OCI-LY1 (cell line): ENCODE data around the gene FGF22.
A peak's percentile ranks its signal among the peaks of the same experiment; 100 is the strongest.

Source experiments
- H2AFZ ChIP-seq: fragments of 200-600 bp; sonication (generic), shearing (Covaris generic); 2 replicates; pipeline ENCODE4 v1.6.0; 2014; ENCODE audit warnings: antibody characterized with exemption, mild to moderate bottlenecking, low read length
- H3F3A ChIP-seq: fragments of 200-600 bp; sonication (generic), shearing (Covaris generic); 2 replicates; pipeline ENCODE4 v1.6.0; 2014; ENCODE audit warnings: mild to moderate bottlenecking, antibody characterized with exemption, low read length, moderate library complexity; ENCODE audit not compliant: insufficient read depth
- H3K27ac ChIP-seq: fragments of 200-600 bp; sonication (generic); 2 replicates; pipeline ENCODE4 v1.5.1; 2014; ENCODE audit warnings: low read length, mixed run types, mild to moderate bottlenecking, low read depth; ENCODE audit not compliant: poor library complexity, severe bottlenecking
- H3K27me3 ChIP-seq: fragments of 200-600 bp; sonication (generic); 2 replicates; pipeline ENCODE4 v1.6.0; 2014; ENCODE audit warnings: antibody characterized with exemption, mild to moderate bottlenecking, low read length, moderate library complexity; ENCODE audit not compliant: insufficient read depth
- H3K36me3 ChIP-seq: fragments of 200-600 bp; sonication (generic); 2 replicates; pipeline ENCODE4 v1.6.1; 2014; ENCODE audit warnings: mild to moderate bottlenecking, antibody characterized with exemption, low read length, moderate library complexity, mixed read lengths; ENCODE audit not compliant: insufficient read depth
- H3K4me1 ChIP-seq: fragments of 200-600 bp; sonication (generic); 2 replicates; pipeline ENCODE4 v1.5.1; 2014; ENCODE audit warnings: mild to moderate bottlenecking, low read length, moderate library complexity; ENCODE audit not compliant: insufficient read depth, severe bottlenecking
- H3K4me2 ChIP-seq: fragments of 200-600 bp; sonication (generic), shearing (Covaris generic); 2 replicates; pipeline ENCODE4 v1.6.1; 2014; ENCODE audit warnings: low read length
- H3K4me3 ChIP-seq: fragments of 200-600 bp; sonication (generic); 2 replicates; pipeline ENCODE4 v1.5.1; 2014; ENCODE audit warnings: low read length, low read depth, mild to moderate bottlenecking, mixed read lengths; ENCODE audit not compliant: poor library complexity, severe bottlenecking
- H3K79me2 ChIP-seq: fragments of 200-600 bp; shearing (Covaris generic); 2 replicates; pipeline ENCODE4 v1.6.1; 2016; ENCODE audit warnings: mixed run types, low read length, mixed read lengths; ENCODE audit not compliant: insufficient read depth
- H3K9ac ChIP-seq: fragments of 200-600 bp; sonication (generic), shearing (Covaris generic); 2 replicates; pipeline ENCODE4 v1.6.1; 2014; ENCODE audit warnings: mild to moderate bottlenecking, low read length, mixed read lengths
- H3K9me2 ChIP-seq: fragments of 200-600 bp; sonication (generic), shearing (Covaris generic); 2 replicates; pipeline ENCODE4 v1.6.1; 2014; ENCODE audit warnings: low read depth, mild to moderate bottlenecking, low read length, mixed read lengths
- H3K9me3 ChIP-seq: fragments of 200-600 bp; shearing (Covaris generic); 2 replicates; pipeline ENCODE4 v1.6.1; 2014; ENCODE audit warnings: low read length, mixed read lengths
- H4K20me1 ChIP-seq: fragments of 200-600 bp; sonication (generic), shearing (Covaris generic); 2 replicates; pipeline ENCODE4 v1.6.0; 2016; ENCODE audit warnings: mild to moderate bottlenecking, low read length; ENCODE audit not compliant: insufficient read depth
- EZH2 ChIP-seq: fragments of 200-600 bp; sonication (generic), shearing (Covaris generic); IDR thresholded peaks from 2 replicates; pipeline ENCODE4 v1.8.0; 2017; ENCODE audit warnings: borderline replicate concordance, mixed run types, mild to moderate bottlenecking, antibody characterized with exemption, low read length, moderate library complexity, mixed read lengths
- TF ChIP-seq, protein P1 (sequence below): fragments of 200-600 bp; sonication (generic), shearing (Covaris generic); IDR thresholded peaks from 2 replicates; pipeline ENCODE4 v1.5.1; 2017; ENCODE audit warnings: mild to moderate bottlenecking, antibody characterized with exemption, low read length, moderate library complexity, mixed read lengths

The FGF22 gene

DNA sequence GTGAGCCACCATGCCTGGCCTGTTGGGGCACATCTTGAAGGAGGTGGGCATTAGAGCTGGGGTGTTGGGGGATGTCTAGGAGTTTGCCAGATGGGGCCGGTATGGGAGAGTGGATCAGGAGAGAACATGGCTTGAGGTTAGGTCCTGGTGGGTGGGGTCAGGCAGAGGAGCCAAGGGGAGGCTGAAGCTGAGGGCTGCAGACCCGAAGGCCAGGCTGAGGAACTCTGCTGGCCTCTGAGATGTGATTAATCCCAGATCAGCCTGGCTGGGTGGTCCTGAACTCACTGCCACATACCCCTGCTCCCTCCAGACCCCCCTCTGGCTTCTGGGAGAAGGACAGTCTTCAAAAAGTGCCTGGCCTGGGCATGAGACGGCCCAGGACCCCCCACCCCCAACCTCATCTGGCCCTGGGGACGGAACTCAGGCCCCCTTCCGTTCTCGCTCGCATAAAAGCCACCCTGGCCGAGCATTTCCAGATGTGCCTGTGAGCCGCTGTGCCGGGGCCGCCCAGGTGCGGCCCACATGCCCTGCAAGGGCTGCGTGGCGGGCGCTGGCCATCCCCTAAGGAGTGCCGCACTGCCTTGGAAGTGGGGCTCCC, 39.2 kb downstream of the FGF22 start:
- Histone ChIP-seq H3K27me3 (peaks cover 4% of the 10 kb centered on the region; the same call in 1 of the 2 replicates), H3K9me2 (no peaks in the 10 kb centered on the region), H3K4me2 (peak overlapping the region; percentile 71), H3K4me3 (peak overlapping the region; percentile 88), H3K36me3 (no peaks in the 10 kb centered on the region), H3F3A (no peaks in the 10 kb centered on the region), H3K27ac (no peak overlapping the region), H3K9ac (no peak overlapping the region), H3K4me1 (peaks cover 6% of the 10 kb centered on the region), H2AFZ (no peak overlapping the region), H3K79me2 (no peaks in the 10 kb centered on the region), H4K20me1 (no peaks in the 10 kb centered on the region), H3K9me3 (no peaks in the 10 kb centered on the region)
- TF ChIP-seq EZH2, result no peak
- TF ChIP-seq, protein P1, sequence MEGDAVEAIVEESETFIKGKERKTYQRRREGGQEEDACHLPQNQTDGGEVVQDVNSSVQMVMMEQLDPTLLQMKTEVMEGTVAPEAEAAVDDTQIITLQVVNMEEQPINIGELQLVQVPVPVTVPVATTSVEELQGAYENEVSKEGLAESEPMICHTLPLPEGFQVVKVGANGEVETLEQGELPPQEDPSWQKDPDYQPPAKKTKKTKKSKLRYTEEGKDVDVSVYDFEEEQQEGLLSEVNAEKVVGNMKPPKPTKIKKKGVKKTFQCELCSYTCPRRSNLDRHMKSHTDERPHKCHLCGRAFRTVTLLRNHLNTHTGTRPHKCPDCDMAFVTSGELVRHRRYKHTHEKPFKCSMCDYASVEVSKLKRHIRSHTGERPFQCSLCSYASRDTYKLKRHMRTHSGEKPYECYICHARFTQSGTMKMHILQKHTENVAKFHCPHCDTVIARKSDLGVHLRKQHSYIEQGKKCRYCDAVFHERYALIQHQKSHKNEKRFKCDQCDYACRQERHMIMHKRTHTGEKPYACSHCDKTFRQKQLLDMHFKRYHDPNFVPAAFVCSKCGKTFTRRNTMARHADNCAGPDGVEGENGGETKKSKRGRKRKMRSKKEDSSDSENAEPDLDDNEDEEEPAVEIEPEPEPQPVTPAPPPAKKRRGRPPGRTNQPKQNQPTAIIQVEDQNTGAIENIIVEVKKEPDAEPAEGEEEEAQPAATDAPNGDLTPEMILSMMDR, result no peak

- Histone ChIP-seq H3K9ac (peak overlapping the region; percentile 95), H3K4me3 (peak overlapping the region; percentile 88), H4K20me1 (no peaks in the 10 kb centered on the region), H3F3A (no peaks in the 10 kb centered on the region), H3K36me3 (no peaks in the 10 kb centered on the region), H3K9me2 (no peaks in the 10 kb centered on the region), H3K4me2 (peak overlapping the region; percentile 71), H3K9me3 (no peaks in the 10 kb centered on the region), H3K4me1 (peaks cover 6% of the 10 kb centered on the region), H3K27ac (no peak overlapping the region), H2AFZ (no peak overlapping the region), H3K27me3 (peaks cover 4% of the 10 kb centered on the region; the same call in 1 of the 2 replicates), H3K79me2 (no peaks in the 10 kb centered on the region)
- TF ChIP-seq, protein P1, result no peak
- no peak for TF ChIP-seq EZH2
Measured at GRCh38 chr19:679418-680286, 40.0 kb downstream of the FGF22 start.

DNA sequence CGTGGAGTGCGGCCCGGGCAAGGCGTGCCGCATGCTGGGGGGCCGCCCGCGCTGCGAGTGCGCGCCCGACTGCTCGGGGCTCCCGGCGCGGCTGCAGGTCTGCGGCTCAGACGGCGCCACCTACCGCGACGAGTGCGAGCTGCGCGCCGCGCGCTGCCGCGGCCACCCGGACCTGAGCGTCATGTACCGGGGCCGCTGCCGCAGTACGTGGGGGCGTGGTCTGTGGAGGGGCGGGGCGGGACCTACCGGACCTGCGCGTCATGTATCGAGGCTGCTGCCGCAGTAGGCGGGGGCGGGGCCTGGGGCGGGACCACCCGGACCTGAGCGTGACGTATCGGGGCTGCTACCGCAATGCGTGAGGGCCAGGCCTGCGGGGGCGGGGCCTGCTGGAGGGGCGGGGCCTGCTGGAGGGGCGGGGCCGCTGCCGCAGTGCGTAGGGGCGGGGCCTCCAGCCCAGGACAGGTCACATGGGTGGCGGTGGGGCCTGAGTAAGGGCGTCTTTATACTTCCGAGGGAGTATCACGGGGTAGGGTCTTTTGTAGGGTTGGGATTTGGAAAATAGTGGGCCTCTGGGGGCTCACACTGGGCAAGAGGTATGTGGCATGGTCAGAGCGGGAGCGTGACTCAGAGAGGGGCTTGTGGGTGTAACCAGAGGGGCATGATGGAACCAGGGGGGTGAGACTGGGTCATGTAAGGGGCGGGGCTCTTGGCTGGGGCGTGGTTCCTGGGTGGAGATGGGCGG, 40.8 kb downstream of the FGF22 start:
- Histone ChIP-seq H3K27ac (peak overlapping the region; percentile 66), H3K79me2 (no peaks in the 10 kb centered on the region), H3K9ac (peak overlapping the region; percentile 95), H3K9me2 (no peaks in the 10 kb centered on the region), H3K4me3 (peak overlapping the region; percentile 88), H2AFZ (no peak overlapping the region), H4K20me1 (no peaks in the 10 kb centered on the region), H3K9me3 (no peaks in the 10 kb centered on the region), H3K36me3 (no peaks in the 10 kb centered on the region), H3K4me1 (peaks cover 6% of the 10 kb centered on the region), H3K27me3 (peaks cover 4% of the 10 kb centered on the region; the same call in 1 of the 2 replicates), H3K4me2 (peak overlapping the region; percentile 80), H3F3A (no peaks in the 10 kb centered on the region)
- TF ChIP-seq EZH2, result no peak
- TF ChIP-seq, protein P1, result peak; percentile 32
